NT2/D1 (cell line): ENCODE data around the gene ALPI.

ENCODE experiments used
- YY1 ChIP-seq: IDR thresholded peaks from 2 replicates; pipeline ENCODE4 v1.6.1; 2011; ENCODE audit not compliant: insufficient read length, insufficient read depth
- ZNF274 ChIP-seq: IDR thresholded peaks from 2 replicates; pipeline ENCODE4 v1.6.1; 2011; ENCODE audit warnings: mild to moderate bottlenecking, low read depth, low read length

DNA sequence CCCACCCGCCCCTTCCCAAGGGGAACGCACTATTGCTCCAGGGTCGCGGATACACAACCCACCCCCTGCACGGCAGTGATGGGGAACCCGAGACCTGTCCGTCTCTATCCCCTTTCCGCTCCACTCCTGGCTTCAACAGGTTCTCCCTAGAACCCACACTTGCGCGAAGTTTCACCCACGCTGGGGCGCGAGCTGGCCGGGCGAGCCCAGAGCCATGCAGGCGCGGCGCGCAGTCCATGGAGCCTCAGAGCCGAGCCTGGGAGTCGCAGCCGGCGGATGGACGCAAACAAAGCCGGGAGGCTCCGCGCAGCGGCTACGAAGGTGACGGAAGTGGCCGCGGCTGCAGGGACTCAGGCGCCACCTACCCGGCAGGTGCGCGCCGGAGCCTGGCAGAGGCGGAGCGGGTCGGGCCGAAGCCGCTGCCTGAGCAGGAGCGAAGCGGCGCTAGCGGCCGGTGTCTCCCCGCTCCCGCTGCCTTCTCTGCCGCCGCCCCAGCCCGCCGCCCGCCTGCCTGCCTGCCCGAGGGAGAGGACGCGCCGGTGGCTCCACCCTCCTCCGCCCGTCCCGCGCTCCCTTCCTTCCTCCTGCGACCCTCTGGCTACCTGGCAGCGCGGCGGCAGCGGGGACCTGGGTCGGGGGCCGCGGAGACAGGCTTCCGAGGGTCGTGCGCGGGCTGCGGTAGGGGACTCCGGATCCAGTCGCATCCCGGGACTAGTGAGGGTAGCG is 35.3 kb upstream of the ALPI start:
- TF ChIP-seq YY1 (no peak), ZNF274 (no peak)
